DMS53 treated with DMSO at 0.1 percent for 48 hours (cell line): ENCODE measurements around the gene EXOC3.
A peak's percentile ranks its signal among the peaks of the same experiment; 100 is the strongest.
"Not testable (repeated sequence)": the region's sequence is repeated elsewhere in the genome, so short reads cannot be mapped to it uniquely, and the experiment has no call there.

Source experiments
- DNase-seq: peaks from one replicate; lab custom pipeline; 2025; ENCODE audit not compliant: unreplicated experiment; lab: John Stamatoyannopoulos, UW

The EXOC3 gene

GRCh38 chr5:485113-485945, 42.4 kb downstream of the EXOC3 start:
- DNase-seq = no peak

DNA sequence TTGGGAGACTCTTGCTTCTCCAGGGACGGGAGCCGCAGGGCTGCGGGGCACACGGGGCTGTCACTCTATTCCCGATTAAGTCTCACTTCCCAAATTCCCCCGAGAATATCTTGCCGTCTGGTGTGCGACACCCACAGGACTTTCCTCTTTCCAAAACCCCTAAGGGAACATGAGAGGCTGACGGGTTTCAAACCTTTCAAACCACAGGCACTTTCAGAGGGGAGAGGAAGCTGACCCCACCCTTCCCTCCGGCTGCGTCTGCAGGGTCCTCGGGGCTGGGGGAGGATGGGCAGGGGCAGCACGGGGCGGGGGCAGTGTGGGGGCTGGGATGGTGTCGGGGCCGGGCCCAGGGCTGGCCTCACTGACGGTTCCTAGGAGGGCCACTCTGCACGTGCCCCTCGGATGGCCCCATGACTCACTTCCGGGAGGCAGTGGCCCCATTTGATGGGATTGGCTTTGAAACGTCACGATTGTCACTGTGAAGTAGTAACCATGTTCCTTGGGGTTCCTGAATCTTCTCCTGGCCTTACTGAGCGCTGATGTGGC, 43.0 kb downstream of the EXOC3 start:
- no peak for DNase-seq

DNA sequence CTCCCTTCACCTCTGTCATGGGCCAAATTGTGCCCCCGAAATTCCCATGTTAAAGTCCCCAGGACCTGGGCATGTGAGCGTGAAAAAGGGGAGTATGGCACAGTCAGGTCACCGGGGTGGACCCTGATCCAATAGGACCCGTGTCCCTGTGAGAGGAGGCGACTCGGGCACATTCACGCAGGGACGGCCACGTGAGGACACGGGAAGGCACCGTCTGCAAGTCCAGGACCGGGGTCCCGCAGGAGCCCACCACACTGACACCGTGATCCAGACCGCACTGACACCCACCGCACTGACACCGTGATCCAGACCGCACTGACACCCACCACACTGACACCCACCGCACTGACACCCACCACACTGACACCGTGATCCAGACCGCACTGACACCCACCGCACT, 43.6 kb downstream of the EXOC3 start:
- not testable (repeated sequence) for DNase-seq

DNA sequence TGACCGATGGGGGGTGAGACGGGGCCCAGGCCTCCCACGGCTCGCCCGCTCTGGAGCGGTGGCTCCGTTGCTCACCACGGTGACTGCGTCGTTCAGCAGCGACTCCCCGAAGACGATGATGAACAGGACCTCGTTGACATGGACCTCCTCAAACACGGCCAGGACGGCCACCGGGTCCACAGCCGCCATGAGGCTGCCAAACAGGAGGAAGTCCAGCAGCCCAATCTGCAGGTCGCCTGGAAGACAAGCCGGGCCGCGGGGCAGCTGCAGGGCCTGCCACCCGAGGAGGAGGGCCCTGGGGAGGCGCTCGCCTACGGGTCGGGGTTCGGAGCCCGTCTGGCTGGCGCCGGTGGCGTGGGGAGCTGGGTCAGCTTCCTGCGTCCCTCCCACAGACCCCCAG, 45.3 kb downstream of the EXOC3 start:
- no peak for DNase-seq

- no peak for DNase-seq
Measured at GRCh38 chr5:488744-489688, 46.0 kb downstream of the EXOC3 start.

GRCh38 chr5:489689-490080, 46.7 kb downstream of the EXOC3 start:
- no peak for DNase-seq

DNA sequence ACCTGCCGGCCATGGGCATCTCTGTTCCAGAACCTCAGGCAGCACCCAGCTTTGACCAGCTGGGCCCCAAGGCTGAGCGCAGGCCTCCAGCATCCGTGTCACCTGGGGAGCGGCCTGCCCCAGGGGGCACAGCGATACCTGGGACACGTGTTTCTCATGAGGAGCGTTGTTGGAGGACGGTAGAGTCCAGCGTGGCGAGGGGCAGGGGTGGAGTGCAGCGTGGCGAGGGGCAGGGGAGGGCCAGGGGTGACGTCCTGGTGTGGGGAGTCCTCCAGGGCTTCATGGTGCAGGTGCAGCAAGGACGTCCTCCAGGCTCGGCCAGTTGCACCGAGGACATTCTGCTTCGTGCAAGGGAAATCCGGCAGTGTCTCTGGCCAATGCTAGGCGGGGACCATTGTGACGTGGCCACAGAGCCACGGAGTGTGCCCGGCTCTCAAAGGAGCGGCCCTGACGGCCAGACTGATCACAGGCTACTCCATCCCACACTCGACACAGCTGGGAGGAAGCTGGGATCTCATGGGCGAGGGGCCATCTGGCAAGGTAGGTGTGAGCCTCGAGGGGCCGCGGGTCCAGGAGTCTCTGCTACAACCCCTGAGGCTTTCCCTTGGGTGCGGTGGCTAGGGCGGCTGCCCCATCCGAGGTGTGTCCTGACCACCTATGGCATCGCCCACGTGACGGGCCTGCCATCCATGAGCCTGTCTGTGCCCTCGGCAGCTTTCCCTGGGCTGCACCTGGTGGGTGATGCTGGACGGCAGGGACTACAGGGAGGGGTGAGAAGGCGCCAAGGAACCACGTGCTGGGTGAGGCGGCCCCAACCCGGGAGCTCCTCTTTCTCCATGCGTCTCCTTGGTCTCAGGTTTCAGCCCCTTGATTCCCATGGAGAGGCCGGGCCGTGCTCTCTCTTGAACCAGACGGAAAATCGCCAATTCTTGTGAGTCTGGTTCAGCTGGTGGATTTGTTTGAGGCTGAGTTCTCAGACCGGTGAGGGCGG, 47.4 kb downstream of the EXOC3 start:
- DNase-seq = peak; percentile 46

GRCh38 chr5:491119-491855, 48.3 kb downstream of the EXOC3 start:
- DNase-seq = peak; percentile 46

- DNase-seq = no peak
Measured at GRCh38 chr5:491856-492155, 48.8 kb downstream of the EXOC3 start.

- DNase-seq = no peak
Measured at GRCh38 chr5:492314-492893, 49.4 kb downstream of the EXOC3 start.

GRCh38 chr5:493119-493701, 50.2 kb downstream of the EXOC3 start:
- no peak for DNase-seq

- no peak for DNase-seq
Measured at GRCh38 chr5:493758-494157, 50.8 kb downstream of the EXOC3 start.

DNA sequence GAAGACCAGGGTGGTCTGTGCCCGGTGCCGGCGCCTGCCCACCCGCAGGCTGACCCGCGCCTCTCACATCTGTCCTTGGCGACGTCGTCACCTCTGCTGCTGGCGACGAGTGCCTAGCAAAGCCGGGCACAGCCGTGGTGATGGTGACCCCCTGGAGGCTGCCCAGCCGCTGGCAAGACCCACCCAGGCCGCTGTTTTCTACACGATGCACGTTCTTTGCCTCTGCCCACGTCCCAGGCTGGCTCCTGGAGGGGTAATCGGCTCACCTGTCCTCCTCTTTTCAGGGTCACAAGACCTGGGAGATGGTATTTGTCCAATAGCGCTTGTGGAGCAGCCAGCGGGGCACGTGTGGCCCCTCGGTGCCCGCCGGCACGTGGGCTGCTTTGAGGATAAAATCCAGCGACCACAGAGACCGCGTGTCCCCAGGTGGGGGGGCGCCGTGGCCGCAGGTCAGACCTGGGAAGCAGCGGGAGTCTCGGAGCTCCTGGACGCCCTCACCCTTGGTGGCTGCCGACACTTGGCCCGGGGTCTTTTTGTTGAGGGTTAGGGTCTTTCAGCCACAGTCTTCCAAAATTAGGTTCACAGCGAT, 51.8 kb downstream of the EXOC3 start:
- DNase-seq = no peak

GRCh38 chr5:496028-496427, 53.1 kb downstream of the EXOC3 start:
- DNase-seq = no peak

- DNase-seq = no peak
Measured at GRCh38 chr5:497090-497700, 54.2 kb downstream of the EXOC3 start.

GRCh38 chr5:497871-498509, 55.0 kb downstream of the EXOC3 start:
- no peak for DNase-seq

- DNase-seq = no peak
Measured at GRCh38 chr5:499233-500209, 56.5 kb downstream of the EXOC3 start.
